NCI-H1105 (cell line): ENCODE measurements around the gene PRXL2A.
"Not testable (repeated sequence)": the region's sequence is repeated elsewhere in the genome, so short reads cannot be mapped to it uniquely, and the experiment has no call there.

Experiments
- DNase-seq: peaks from one replicate; lab custom pipeline; 2025; lab: John Stamatoyannopoulos, UW

The PRXL2A gene

DNA sequence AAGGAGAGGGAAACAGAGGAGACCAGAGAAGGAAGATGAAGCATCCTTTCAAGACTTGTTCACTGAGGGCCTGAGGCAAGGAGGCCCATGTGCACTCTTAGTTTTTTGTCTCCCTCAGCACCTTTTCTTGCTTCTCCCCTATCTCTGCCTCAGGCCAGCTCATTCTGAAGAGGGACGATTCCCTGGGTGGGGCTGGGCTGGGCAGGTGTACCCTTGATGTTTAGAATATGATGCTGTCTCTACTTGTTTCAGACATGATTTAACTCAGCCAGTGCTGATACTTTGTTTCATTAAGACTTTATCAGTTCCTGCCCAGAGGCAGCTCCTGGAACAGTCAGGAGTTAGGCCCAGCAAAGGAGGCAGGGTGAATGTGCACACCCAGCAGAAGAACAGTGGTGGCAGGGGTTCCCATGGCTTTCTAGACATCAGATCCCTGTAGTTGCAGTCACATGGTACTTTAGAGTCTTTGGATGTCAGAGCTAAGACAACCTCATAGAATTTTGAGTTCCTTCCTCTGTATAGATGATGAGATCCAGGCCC, 3.4 kb downstream of the PRXL2A start:
- no peak for DNase-seq

DNA sequence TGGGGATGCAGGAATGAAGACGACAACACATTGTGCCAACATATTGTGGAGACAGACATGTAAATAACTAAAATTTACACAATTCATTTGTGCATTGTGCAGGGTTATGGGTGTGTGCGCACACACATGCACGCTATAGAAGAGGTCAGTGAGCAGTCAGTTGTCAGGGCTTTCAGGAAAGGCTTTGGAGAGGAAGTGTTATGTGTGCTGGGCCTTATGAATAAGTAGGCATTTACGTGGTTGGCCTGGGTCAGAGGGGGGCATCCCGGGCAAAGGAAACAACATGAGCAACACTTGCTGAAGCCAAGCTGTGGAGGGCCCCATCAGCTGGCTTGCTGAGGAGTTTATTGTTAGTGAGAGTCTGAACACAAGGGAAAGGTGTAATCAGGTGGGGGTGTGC, 4.1 kb downstream of the PRXL2A start:
- no peak for DNase-seq

GRCh38 chr10:80413271-80413996, 5.1 kb downstream of the PRXL2A start:
- no peak for DNase-seq

- no peak for DNase-seq
Observed at GRCh38 chr10:80414142-80414895, 6.0 kb downstream of the PRXL2A start.

DNA sequence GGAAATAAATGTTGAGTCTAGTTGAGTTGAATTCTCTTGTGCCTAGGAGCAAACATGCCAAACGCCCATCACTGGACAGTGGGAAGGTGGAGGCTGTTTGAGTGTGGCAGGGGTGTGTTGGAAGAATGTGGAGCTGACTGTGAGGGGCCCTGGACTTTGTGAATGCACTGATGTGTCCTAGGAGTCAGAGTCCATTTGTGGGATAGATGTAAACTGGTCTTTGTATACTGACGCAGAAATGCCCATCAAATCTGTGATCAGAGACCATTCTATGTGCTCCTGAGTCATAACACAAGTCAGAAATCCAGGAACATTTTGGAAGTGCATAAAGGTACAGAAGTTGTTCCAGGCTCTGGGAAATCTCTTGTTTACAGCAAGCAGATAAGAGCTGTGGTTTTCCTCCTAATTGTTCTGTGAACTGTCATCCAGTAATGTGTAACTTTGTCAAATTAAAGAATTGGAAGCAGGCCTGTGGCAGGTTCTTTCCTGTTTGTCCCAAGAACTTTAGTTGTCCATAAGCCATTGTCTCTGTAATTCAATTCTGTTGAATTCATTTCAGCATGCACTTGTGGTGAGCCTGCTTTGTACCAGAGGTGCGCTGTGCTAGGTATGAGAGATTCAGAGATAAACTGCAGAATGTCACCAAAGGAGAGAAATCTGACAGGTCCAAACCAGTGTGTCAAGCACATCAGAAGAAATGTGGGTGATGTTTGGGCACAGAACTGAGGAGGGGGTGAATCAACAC, 7.6 kb downstream of the PRXL2A start:
- no peak for DNase-seq

GRCh38 chr10:80416479-80417098, 8.2 kb downstream of the PRXL2A start:
- no peak for DNase-seq

DNA sequence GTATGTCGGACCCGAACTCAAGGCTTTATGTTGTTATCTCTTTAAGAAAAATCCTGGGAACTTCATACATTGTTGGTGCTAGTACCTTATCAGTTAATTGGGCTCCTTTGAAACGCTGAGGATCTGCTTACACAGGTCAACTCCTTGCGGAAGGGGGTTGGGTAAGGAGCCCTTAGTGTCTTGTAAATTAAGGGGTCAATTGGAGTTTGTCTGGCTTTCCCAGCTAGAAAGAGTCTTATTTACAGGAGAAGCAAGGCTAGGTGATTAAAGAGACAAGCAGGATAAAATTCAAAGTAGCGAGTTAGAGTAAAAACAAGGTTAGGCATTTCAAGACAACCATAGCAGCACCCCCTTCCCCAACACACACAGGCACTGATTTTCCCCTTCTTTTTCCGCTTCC, 8.9 kb downstream of the PRXL2A start:
- DNase-seq, result not testable (repeated sequence)

- DNase-seq, result no peak
Observed at GRCh38 chr10:80421050-80421706, 12.8 kb downstream of the PRXL2A start.

GRCh38 chr10:80421707-80422536, 13.6 kb downstream of the PRXL2A start:
- DNase-seq, result no peak

- no peak for DNase-seq
Observed at GRCh38 chr10:80425901-80426300, 17.6 kb downstream of the PRXL2A start.

DNA sequence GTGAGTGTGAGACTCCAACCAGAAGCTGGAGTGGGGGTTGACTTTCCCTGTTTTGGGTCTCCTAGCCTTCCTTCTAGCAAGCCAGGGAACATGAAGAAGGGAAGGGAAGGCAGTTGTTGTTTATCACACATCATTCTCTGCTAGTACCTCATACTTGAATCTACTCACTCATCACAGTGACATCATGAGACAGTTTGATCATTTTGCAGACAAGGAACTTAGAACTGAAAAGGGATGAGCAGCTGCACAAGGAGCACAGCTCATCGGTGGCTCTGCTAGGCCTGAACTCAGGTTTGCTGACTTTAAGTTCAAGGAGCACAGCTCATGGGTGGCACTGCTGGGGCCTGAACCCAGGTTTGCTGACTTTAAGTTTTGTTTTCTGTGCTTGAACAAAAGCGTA, 19.2 kb downstream of the PRXL2A start:
- DNase-seq, result no peak

GRCh38 chr10:80429521-80429973, 21.2 kb downstream of the PRXL2A start:
- no peak for DNase-seq

- no peak for DNase-seq
Observed at GRCh38 chr10:80433134-80433533, 24.8 kb downstream of the PRXL2A start.

GRCh38 chr10:80436446-80437098, 28.2 kb downstream of the PRXL2A start:
- DNase-seq, result no peak

DNA sequence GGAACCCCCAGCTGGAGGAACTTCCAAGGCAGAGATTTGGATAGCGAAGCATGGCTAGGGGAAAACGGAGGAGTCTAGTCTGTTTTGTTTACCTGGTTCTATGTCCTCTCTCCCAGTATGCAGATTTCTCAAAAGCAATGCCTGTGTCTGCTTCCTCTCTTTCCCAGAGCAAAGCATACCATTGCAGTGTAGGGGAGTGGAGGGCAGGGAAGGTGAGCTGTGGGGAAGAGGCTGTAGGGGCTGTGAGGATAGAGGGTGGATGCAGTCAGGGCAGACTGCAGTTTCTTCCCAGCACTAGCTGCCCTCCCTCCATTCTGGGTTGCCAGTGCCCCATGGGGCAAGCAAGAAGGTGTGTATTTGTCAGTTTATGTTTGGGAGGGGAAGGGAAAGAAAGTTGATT, 28.9 kb downstream of the PRXL2A start:
- DNase-seq, result no peak

GRCh38 chr10:80441831-80442230, 33.5 kb downstream of the PRXL2A start:
- no peak for DNase-seq

GRCh38 chr10:80442879-80443278, 34.5 kb downstream of the PRXL2A start:
- no peak for DNase-seq

DNA sequence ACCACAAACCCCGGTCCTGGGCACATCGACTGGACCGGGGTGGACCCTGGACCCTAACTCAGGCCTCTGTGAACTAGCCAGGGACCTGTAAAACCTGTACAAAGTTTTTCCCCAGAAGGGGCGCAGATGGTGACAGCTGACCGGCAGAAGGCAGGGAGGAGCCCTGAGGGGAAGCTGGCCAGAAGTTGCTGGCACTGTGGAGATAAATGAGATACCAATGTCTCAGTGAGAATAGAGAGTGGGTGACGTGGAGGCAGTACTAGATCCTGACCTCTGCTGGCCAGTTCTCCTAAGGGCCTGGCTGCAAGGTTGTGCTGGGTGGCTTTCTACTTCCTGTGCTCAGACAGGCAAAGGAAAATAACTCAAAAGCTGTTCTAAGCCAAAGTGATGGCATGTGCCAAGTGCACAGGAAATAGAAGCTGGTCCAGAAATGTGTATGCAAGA, 35.2 kb downstream of the PRXL2A start:
- no peak for DNase-seq

DNA sequence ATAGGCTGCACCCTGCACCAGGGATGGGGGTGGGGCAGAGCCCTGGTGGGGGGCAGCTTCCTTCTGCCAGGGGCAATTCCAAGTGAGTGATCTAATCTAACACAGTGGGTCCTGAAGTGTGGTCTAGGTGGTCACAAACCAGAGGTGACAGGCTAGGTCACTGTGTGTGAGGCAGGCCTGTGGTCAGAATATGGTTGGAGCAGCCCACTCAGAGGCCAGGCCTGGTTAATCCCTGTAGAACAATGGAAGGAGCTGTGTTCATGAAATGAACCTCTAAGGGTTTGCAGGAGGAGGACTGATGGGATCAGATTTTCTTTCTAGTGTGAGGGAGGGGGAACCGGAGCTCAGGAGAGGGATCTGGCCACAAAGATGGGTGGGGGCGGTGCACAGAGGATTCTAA, 35.8 kb downstream of the PRXL2A start:
- no peak for DNase-seq
